Measurements from ENCODE around the gene SLC23A1.

The SLC23A1 gene

GRCh38 chr5:139392678-139393496 is 9.8 kb upstream of the SLC23A1 start:
- FAIRE-seq (peak; percentile 82), DNase-seq (ENCODE audit: insufficient read length, low spot score) (peak; percentile 89)

GRCh38 chr5:139392324-139392677 is 9.2 kb upstream of the SLC23A1 start:
- TF ChIP-seq TAF1 (IDR thresholded peaks at IDR 0.05; ENCODE audit: low read depth, low read length) (0 out of 2 replicates have a peak, but pooled peaks have one; percentile 16), POLR2AphosphoS5 (IDR thresholded peaks at IDR 0.05; ENCODE audit: low read depth, low read length) (0 out of 2 replicates have a peak, but pooled peaks have one; percentile 17), POLR2A (IDR thresholded peaks at IDR 0.05; ENCODE audit: low read depth, low read length) (no peak), POU2F2 (IDR thresholded peaks at IDR 0.05; ENCODE audit: low read depth, low read length) (no peak), SPI1 (IDR thresholded peaks at IDR 0.05; ENCODE audit: low read depth, low read length) (no peak), PAX5 (IDR thresholded peaks at IDR 0.05; ENCODE audit: insufficient read depth, low read length, severe bottlenecking) (no peak)

More at GRCh38 chr5:139392678-139393496, 9.8 kb upstream of the SLC23A1 start:
- no peak for TF ChIP-seq PAX5 (IDR thresholded peaks at IDR 0.05; ENCODE audit: insufficient read depth, low read length, severe bottlenecking)
- no peak for TF ChIP-seq POLR2A (IDR thresholded peaks at IDR 0.05; ENCODE audit: low read depth, low read length)
- TF ChIP-seq SPI1 (IDR thresholded peaks at IDR 0.05; ENCODE audit: low read depth, low read length), result peak; percentile 69
- no peak; the same call in 1 of the 2 replicates for TF ChIP-seq POLR2AphosphoS5 (IDR thresholded peaks at IDR 0.05; ENCODE audit: low read depth, low read length)
- TF ChIP-seq TAF1 (IDR thresholded peaks at IDR 0.05; ENCODE audit: low read depth, low read length), result no peak
- 0 out of 2 replicates have a peak, but pooled peaks have one; percentile 18 for TF ChIP-seq POU2F2 (IDR thresholded peaks at IDR 0.05; ENCODE audit: low read depth, low read length)

GRCh38 chr5:139391570-139392323 is 8.7 kb upstream of the SLC23A1 start:
- DNase-seq (ENCODE audit: insufficient read length, low spot score), result no peak
- TF ChIP-seq POLR2A (IDR thresholded peaks at IDR 0.05; ENCODE audit: low read depth, low read length), result no peak; the same call in 1 of the 2 replicates
- TF ChIP-seq PAX5 (IDR thresholded peaks at IDR 0.05; ENCODE audit: insufficient read depth, low read length, severe bottlenecking), result no peak
- peak; percentile 77 for TF ChIP-seq SPI1 (IDR thresholded peaks at IDR 0.05; ENCODE audit: low read depth, low read length)
- no peak for TF ChIP-seq POU2F2 (IDR thresholded peaks at IDR 0.05; ENCODE audit: low read depth, low read length)
- TF ChIP-seq POLR2AphosphoS5 (IDR thresholded peaks at IDR 0.05; ENCODE audit: low read depth, low read length), result peak; percentile 60; the same call in 1 of the 2 replicates
- peak; percentile 18; the same call in 1 of the 2 replicates for TF ChIP-seq TAF1 (IDR thresholded peaks at IDR 0.05; ENCODE audit: low read depth, low read length)
- peak; percentile 83 for FAIRE-seq

More at GRCh38 chr5:139392324-139392677, 9.2 kb upstream of the SLC23A1 start:
- DNase-seq (ENCODE audit: insufficient read length, low spot score) (no peak), FAIRE-seq (peak; percentile 50)

- FAIRE-seq (peak; percentile 31), DNase-seq (ENCODE audit: insufficient read length, low spot score) (no peak)
- no peak for TF ChIP-seq PAX5 (IDR thresholded peaks at IDR 0.05; ENCODE audit: insufficient read depth, low read length, severe bottlenecking)
- no peak for TF ChIP-seq POLR2AphosphoS5 (IDR thresholded peaks at IDR 0.05; ENCODE audit: low read depth, low read length)
- no peak for TF ChIP-seq POU2F2 (IDR thresholded peaks at IDR 0.05; ENCODE audit: low read depth, low read length)
- no peak for TF ChIP-seq TAF1 (IDR thresholded peaks at IDR 0.05; ENCODE audit: low read depth, low read length)
- TF ChIP-seq SPI1 (IDR thresholded peaks at IDR 0.05; ENCODE audit: low read depth, low read length), result no peak
- TF ChIP-seq POLR2A (IDR thresholded peaks at IDR 0.05; ENCODE audit: low read depth, low read length), result no peak
Observed at GRCh38 chr5:139390639-139391569, 7.8 kb upstream of the SLC23A1 start.

GRCh38 chr5:139389701-139390638 is 6.9 kb upstream of the SLC23A1 start, which contains the start of gene MZB1:
Gene MZB1 (minus strand): TSS chr5:139389913. CDS start chr5:139389856, 57 bp downstream.
- DNase-seq (ENCODE audit: insufficient read length, low spot score) (peak; percentile 80), FAIRE-seq (peak; percentile 99)
- TF ChIP-seq POU2F2 (IDR thresholded peaks at IDR 0.05; ENCODE audit: low read depth, low read length) (peak; percentile 88), POLR2AphosphoS5 (IDR thresholded peaks at IDR 0.05; ENCODE audit: low read depth, low read length) (peak; percentile 94), PAX5 (IDR thresholded peaks at IDR 0.05; ENCODE audit: insufficient read depth, low read length, severe bottlenecking) (no peak), POLR2A (IDR thresholded peaks at IDR 0.05; ENCODE audit: low read depth, low read length) (peak; percentile 93), SPI1 (IDR thresholded peaks at IDR 0.05; ENCODE audit: low read depth, low read length) (peak; percentile 72), TAF1 (IDR thresholded peaks at IDR 0.05; ENCODE audit: low read depth, low read length) (peak; percentile 86)

- peak; percentile 52 for FAIRE-seq
- DNase-seq (ENCODE audit: insufficient read length, low spot score), result no peak
- TF ChIP-seq SPI1 (IDR thresholded peaks at IDR 0.05; ENCODE audit: low read depth, low read length), result no peak
- 0 out of 2 replicates have a peak, but pooled peaks have one; percentile 32 for TF ChIP-seq POU2F2 (IDR thresholded peaks at IDR 0.05; ENCODE audit: low read depth, low read length)
- no peak for TF ChIP-seq TAF1 (IDR thresholded peaks at IDR 0.05; ENCODE audit: low read depth, low read length)
- peak; percentile 45; the same call in 1 of the 2 replicates for TF ChIP-seq POLR2A (IDR thresholded peaks at IDR 0.05; ENCODE audit: low read depth, low read length)
- TF ChIP-seq POLR2AphosphoS5 (IDR thresholded peaks at IDR 0.05; ENCODE audit: low read depth, low read length), result peak; percentile 25; the same call in 1 of the 2 replicates
- TF ChIP-seq PAX5 (IDR thresholded peaks at IDR 0.05; ENCODE audit: insufficient read depth, low read length, severe bottlenecking), result no peak
Observed at GRCh38 chr5:139388198-139388821, 5.2 kb upstream of the SLC23A1 start.

All from GM12891 (cell line).